AG09319 (cell line): Measurements from ENCODE around the gene MORC2.

Source experiments
- DNase-seq: peaks from one replicate; pipeline ENCODE4 v3.0.0-alpha.2; 2010; ENCODE audit warnings: low read depth; ENCODE audit errors: extremely low read depth
- TF ChIP-seq, protein P1 (sequence below): IDR thresholded peaks from 2 replicates; pipeline ENCODE4 v1.5.1; 2011; ENCODE audit warnings: low read depth, mild to moderate bottlenecking, inconsistent platforms, low read length, moderate library complexity

MORC2 gene

DNA sequence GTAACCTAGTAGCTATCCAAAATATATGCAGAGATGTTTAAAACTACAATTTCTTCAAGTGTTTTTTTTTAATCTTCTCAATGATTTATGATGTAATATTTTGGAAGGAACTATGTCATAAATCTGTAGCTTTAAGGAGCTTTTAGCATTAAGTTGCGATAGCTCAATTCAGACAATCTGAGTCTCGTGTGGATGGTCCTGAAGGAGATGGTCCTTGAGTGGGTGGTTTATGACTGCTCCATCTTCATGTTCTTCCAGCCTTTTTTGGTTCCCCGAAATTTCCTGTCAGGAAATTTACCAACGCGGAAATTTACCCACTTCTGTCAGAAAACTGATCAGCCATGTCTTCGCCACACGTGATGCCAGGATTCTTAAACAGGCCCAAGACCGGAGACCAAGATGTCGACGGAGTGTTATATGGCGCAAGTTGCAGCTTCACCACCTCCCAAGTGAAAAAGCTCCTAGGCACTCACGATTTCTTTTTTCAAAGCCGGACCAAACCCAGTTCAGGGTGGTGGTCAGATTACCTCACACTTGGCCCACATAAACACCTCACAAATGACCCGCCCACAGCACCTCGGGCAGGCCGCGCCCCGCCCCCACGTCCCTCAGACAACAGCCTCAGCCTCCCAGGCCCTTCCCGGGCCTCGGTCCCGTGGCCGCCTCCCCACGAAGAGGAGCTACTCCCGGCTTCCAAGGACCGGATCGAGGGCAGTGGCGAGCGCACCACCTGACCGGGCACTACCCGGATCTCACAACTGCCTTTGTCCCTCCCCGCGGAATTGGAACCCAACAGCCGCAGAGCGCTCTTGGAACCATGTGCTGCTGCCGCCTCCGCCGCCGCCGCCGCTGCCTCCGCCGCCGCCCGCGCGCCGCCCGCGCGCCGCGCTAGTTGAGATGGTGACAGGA lies at the start of gene MORC2:
Gene MORC2 (minus strand): TSS at position 760 of the 909 bp plus-strand sequence. CDS start 885 bp downstream, outside the sequence.
- peak; percentile 0 for DNase-seq
- TF ChIP-seq, protein P1, sequence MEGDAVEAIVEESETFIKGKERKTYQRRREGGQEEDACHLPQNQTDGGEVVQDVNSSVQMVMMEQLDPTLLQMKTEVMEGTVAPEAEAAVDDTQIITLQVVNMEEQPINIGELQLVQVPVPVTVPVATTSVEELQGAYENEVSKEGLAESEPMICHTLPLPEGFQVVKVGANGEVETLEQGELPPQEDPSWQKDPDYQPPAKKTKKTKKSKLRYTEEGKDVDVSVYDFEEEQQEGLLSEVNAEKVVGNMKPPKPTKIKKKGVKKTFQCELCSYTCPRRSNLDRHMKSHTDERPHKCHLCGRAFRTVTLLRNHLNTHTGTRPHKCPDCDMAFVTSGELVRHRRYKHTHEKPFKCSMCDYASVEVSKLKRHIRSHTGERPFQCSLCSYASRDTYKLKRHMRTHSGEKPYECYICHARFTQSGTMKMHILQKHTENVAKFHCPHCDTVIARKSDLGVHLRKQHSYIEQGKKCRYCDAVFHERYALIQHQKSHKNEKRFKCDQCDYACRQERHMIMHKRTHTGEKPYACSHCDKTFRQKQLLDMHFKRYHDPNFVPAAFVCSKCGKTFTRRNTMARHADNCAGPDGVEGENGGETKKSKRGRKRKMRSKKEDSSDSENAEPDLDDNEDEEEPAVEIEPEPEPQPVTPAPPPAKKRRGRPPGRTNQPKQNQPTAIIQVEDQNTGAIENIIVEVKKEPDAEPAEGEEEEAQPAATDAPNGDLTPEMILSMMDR = no peak

DNA sequence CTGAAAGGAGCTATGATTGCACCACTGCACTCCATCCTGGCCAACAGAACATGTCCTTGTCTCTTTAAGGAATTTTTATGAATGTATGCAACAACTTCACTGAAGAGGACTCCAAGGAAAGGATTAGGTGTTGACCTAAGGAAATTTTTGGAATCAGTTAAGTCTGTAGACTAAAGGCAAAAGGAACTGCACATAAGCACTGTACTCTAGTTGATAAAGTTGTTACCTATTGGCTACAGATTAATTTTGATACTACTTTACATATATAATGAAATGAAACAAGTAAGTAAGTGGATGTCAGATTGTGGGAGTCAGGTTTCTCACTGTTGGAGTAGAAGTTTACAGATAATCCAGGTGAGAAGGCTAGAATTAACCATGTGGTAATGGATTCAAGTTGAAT lies 37.0 kb upstream of the MORC2 start:
- DNase-seq = no peak
- TF ChIP-seq, protein P1 = no peak

DNA sequence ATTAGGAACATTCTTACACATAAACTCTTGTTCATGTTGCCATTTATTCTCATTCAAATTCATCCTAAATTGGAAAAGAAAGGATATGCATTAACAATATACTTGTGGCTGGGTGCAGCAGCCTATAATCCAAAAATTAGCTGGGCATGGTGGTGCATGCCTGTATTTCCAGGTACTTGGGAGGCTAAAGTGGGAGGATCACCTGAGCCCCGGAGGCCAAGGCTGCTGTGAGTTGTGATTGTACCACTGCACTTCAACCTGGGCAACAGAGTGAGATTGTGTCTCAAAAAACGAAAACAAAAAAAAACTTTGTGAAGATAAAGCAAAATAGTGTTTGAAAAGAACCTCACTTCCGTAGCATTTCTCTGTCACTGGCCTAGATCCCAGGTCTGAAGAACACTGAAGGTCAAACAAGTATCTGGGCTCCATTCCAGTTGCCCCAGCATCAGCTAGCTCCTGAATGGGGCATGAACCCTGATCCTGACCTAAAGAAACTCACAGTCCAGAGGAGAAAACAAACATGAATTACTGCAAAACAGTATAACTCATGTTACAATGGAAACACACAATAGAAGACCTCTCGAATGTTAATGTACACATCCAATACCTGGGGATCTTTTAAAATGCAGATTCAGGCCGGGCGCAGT lies 32.7 kb upstream of the MORC2 start:
- DNase-seq = no peak
- TF ChIP-seq, protein P1 = no peak

DNA sequence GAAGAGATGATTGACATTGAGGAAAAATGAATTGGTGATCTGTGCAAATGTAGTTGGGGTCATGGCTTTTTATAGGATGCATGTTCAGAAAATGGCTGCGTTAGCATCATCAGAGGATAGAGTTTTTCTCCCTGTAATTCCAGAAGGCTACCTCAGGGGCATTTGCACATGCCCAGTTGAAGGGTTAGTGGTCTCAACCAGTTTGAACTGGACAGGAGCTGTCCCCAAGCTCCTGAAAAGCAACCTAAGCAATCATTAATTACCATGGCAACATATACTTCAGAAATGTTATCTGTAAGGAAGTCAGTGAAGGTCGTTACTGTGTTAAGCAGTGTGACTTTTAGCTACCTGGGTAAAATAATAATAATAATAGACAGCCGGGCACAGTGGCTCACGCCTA lies 29.8 kb upstream of the MORC2 start:
- TF ChIP-seq, protein P1 = no peak
- DNase-seq = no peak

- no peak for DNase-seq
- TF ChIP-seq, protein P1 = no peak
Measured at GRCh38 chr22:30996462-30996861, 27.9 kb upstream of the MORC2 start.

- no peak for DNase-seq
- TF ChIP-seq, protein P1 = no peak
Measured at GRCh38 chr22:30994960-30995359, 26.4 kb upstream of the MORC2 start.

- TF ChIP-seq, protein P1 = no peak
- no peak for DNase-seq
Measured at GRCh38 chr22:30992565-30992964, 24.0 kb upstream of the MORC2 start.
